B cell (primary cell): ENCODE measurements around the gene ABCA7. TPM values are rescaled to one million over a fixed set of nuclear protein-coding genes. Genes with fewer than 3 reads are reported as not detected.

Experiments used
- ATAC-seq: fragments of 200-7000 bp; cut with Tn5 transposase; one replicate; pipeline ENCODE4 v1.10.0; 2021; ENCODE audit warnings: low read depth, mild to moderate bottlenecking, moderate number of reproducible peaks, moderate library complexity
- CTCF ChIA-PET: fragments of 350-600 bp; sonication (Branson Sonifier 250); formaldehyde crosslinking; loops from one replicate; lab custom pipeline; 2021; ENCODE audit warnings: antibody characterized with exemption, inconsistent platforms; lab: Charles Lee
- POLR2A ChIA-PET: fragments of 350-600 bp; sonication (Branson Sonifier 250); formaldehyde crosslinking; loops from one replicate; lab custom pipeline; 2021; ENCODE audit warnings: antibody characterized with exemption; lab: Charles Lee
- DNase-seq: peaks from one replicate; pipeline ENCODE4 v3.0.0; 2013
- H2AFZ ChIP-seq: 2 replicates; pipeline ENCODE4 v1.6.1; 2012; ENCODE audit warnings: mild to moderate bottlenecking, low read depth, low read length; ENCODE audit not compliant: insufficient read depth, poor library complexity, severe bottlenecking
- H3K27ac ChIP-seq, 2 donors: 1 replicate in 1 of 2; 2 replicates in 1 of 2; pipeline ENCODE4 v1.5.1; 2012 to 2013; ENCODE audit warnings: low read length in 2 of 2, mild to moderate bottlenecking in 2 of 2, moderate library complexity in 1 of 2
- H3K27me3 ChIP-seq, 4 experiments: fragments of 200-600 bp in 1 of 4; sonication (generic) in 1 of 4; replicated peaks in 1 of 4; 1 replicate in 2 of 4; 2 replicates in 2 of 4; pipeline versions ENCODE4 v1.6.1 to v1.7.0; 2013 to 2016; ENCODE audit warnings: low read length in 3 of 4, mild to moderate bottlenecking in 2 of 4, mixed read lengths in 1 of 4, moderate library complexity in 1 of 4; ENCODE audit not compliant: insufficient read depth in 4 of 4, control insufficient read depth in 3 of 4; ENCODE audit errors: control extremely low read depth in 1 of 4
- H3K36me3 ChIP-seq, 2 experiments: replicated peaks in 1 of 2; 1 replicate in 1 of 2; 2 replicates in 1 of 2; pipeline versions ENCODE4 v1.6.1 to v1.7.1; 2013; ENCODE audit warnings: low read length in 1 of 2; ENCODE audit not compliant: insufficient read depth in 2 of 2, control insufficient read depth in 1 of 2; ENCODE audit errors: control extremely low read depth in 1 of 2, extremely low read depth in 1 of 2
- H3K4me1 ChIP-seq, 2 donors: fragments of 200-600 bp in 1 of 2; sonication (generic) in 1 of 2; 1 replicate in 1 of 2; 2 replicates in 1 of 2; pipeline versions ENCODE4 v1.5.1 to v1.6.1; 2013 to 2017; ENCODE audit warnings: low read length in 2 of 2; ENCODE audit not compliant: control insufficient read depth in 2 of 2, insufficient read depth in 2 of 2
- H3K4me2 ChIP-seq: replicated peaks from 2 replicates; pipeline ENCODE3; 2012; ENCODE audit warnings: mild to moderate bottlenecking, low read depth, low read length; ENCODE audit not compliant: poor library complexity, severe bottlenecking
- H3K4me3 ChIP-seq, 5 experiments: fragments of 200-600 bp in 1 of 5; sonication (generic) in 1 of 5; 1 replicate in 3 of 5; 2 replicates in 2 of 5; pipeline versions ENCODE4 v1.5.1 to v1.7.0; 2011 to 2016; ENCODE audit warnings: low read length in 4 of 5, mild to moderate bottlenecking in 4 of 5, low read depth in 2 of 5, control low read depth in 1 of 5, moderate library complexity in 1 of 5; ENCODE audit not compliant: insufficient read depth in 1 of 5; ENCODE audit errors: control extremely low read depth in 1 of 5, extremely low read depth in 1 of 5
- H3K79me2 ChIP-seq: fragments of 200-600 bp; sonication (generic); one replicate; pipeline ENCODE4 v1.6.0; 2016; ENCODE audit warnings: low read length; ENCODE audit not compliant: control insufficient read depth, insufficient read depth
- H3K9ac ChIP-seq: fragments of 200-600 bp; sonication (generic); 2 replicates; pipeline ENCODE4 v1.6.1; 2017; ENCODE audit warnings: mild to moderate bottlenecking, low read length, moderate library complexity
- H3K9me3 ChIP-seq, 3 donors: one replicate each; pipeline versions ENCODE4 v1.6.1 to v1.7.1; 2013; ENCODE audit warnings: low read length in 2 of 3; ENCODE audit not compliant: control insufficient read depth in 2 of 3, insufficient read depth in 1 of 3; ENCODE audit errors: control extremely low read depth in 1 of 3
- H4K20me1 ChIP-seq: 2 replicates; pipeline ENCODE4 v1.6.0; 2012; ENCODE audit warnings: mild to moderate bottlenecking, low read length; ENCODE audit not compliant: insufficient read depth, control insufficient read depth, poor library complexity, severe bottlenecking
- H3K27ac Mint-ChIP-seq: one replicate; pipeline ENCODE4 v1.8.0; 2021; ENCODE audit warnings: mixed read lengths
- H3K27me3 Mint-ChIP-seq: one replicate; pipeline ENCODE4 v1.8.0; 2021; ENCODE audit warnings: mixed read lengths
- H3K4me1 Mint-ChIP-seq: one replicate; pipeline ENCODE4 v1.8.0; 2021; ENCODE audit warnings: mixed read lengths
- H3K4me3 Mint-ChIP-seq: one replicate; pipeline ENCODE4 v1.8.0; 2021; ENCODE audit warnings: mixed read lengths
- H3K9me3 Mint-ChIP-seq: one replicate; pipeline ENCODE4 v1.8.0; 2022; ENCODE audit warnings: mixed read lengths; ENCODE audit not compliant: insufficient read depth
- CTCF ChIP-seq: fragments of 200-600 bp; IDR thresholded peaks from one replicate; pipeline ENCODE4 v1.8.0; 2022; ENCODE audit warnings: antibody characterized with exemption, mild to moderate bottlenecking
- EZH2 ChIP-seq: IDR thresholded peaks from 2 replicates; pipeline ENCODE4 v1.6.1; 2012; ENCODE audit warnings: borderline replicate concordance, low read depth, mild to moderate bottlenecking, moderate library complexity, low read length; ENCODE audit not compliant: insufficient read depth, poor library complexity, severe bottlenecking
- WGBS: methylation state at CpG from one replicate; pipeline ENCODE4 v1.1.5; 2013; ENCODE audit warnings: missing lambda C conversion rate; ENCODE audit not compliant: insufficient coverage; 5-methylcytosine and 5-hydroxymethylcytosine counted together
- intact Hi-C: fragments of 100-400 bp; cut with micrococcal nuclease; formaldehyde crosslinking; loops from one replicate; pipeline ENCODE4 v1.10.0; 2022
- polyA plus RNA-seq: library from polyadenylated mRNA; depleted of rRNA; stranded (reverse); fragments of >200 nt; gene quantifications from 2 replicates; pipeline ENCODE4 v1.2.3, GENCODE V29; 2012
- total RNA-seq, 2 donors: library from RNA; stranded (reverse); fragments of 120-200 nt in 1 of 2; gene quantifications; 1 replicate in 1 of 2; 2 replicates in 1 of 2; pipeline versions ENCODE4 v1.2.3 to v1.2.4, GENCODE V29; 2013 to 2022

Gene ABCA7
- total and polyA plus RNA-seq, 2 donors (not counting 1 experiment from before 2014, with no cell fraction given) = 192 to 281 TPM

- Histone ChIP-seq H3K27me3 (no peaks in the 10 kb centered on the region), H3K36me3 (peaks cover 0 to 48% of the 10 kb centered on the region in 2 experiments), H2AFZ (no peak overlapping the region), H3K79me2 (peaks cover 15% of the 10 kb centered on the region), H3K9me3 (no peaks in the 10 kb centered on the region), H3K9ac (no peak overlapping the region), H3K4me1 (peaks cover 6 to 23% of the 10 kb centered on the region in 2 donors), H3K4me3 (no peak overlapping the region), H4K20me1 (peaks cover 42% of the 10 kb centered on the region), H3K4me2 (no peak overlapping the region), H3K27ac (no peak overlapping the region)
- ChIA-PET POLR2A (interaction anchor here (0.6 to 1.1 kb wide), 5 partner anchors 10 to 979 kb away, joined by 3 to 7 read pairs (median 5); no protein-coding TSS in a partner anchor), CTCF (interaction anchor here (0.8 to 3.9 kb wide), 6 partner anchors 10 to 158 kb away, joined by 4 to 62 read pairs (median 10); partner anchors contain the start of genes ATP5F1D, CBARP and CIRBP)
- WGBS = 97% methylated on average over 14 of the region's 18 CpGs
- no peak for ATAC-seq
- Mint-ChIP-seq H3K4me1 (peaks cover 10% of the 10 kb centered on the region), H3K27me3 (no peaks in the 10 kb centered on the region), H3K4me3 (no peak overlapping the region), H3K27ac (no peak overlapping the region), H3K9me3 (no peaks in the 10 kb centered on the region)
- intact Hi-C loops = loop anchor here (2.0 to 5.0 kb wide), 2 partner anchors 21 to 81 kb away; no protein-coding TSS in a partner anchor
- TF ChIP-seq CTCF (no peak), EZH2 (no peak)
- DNase-seq = peak; percentile 42
Measured at GRCh38 chr19:1111641-1112267, 71.8 kb downstream of the ABCA7 start.
